OCI-LY7 (cell line): ENCODE results near the gene TMEM238L. TPM values are rescaled to one million over a fixed set of nuclear protein-coding genes. Genes with fewer than 3 reads are reported as not detected.

Experiments
- BruUV-seq: library from RNA; stranded (reverse); fragments of 400-500 nt; replicated peaks from 2 replicates; lab custom pipeline; 2021; lab: Mats Ljungman, UMichigan
- CTCF ChIA-PET: fragments of 300-600 bp; sonication (Branson Sonifier 250); formaldehyde crosslinking; loops from one replicate; lab custom pipeline; 2022; ENCODE audit warnings: antibody characterized with exemption; ENCODE audit not compliant: unreplicated experiment; lab: Charles Lee
- POLR2A ChIA-PET: fragments of 300-600 bp; sonication (Branson Sonifier 250); formaldehyde crosslinking; loops from one replicate; lab custom pipeline; 2022; ENCODE audit warnings: antibody characterized with exemption; lab: Charles Lee
- DNase-seq: peaks from one replicate; pipeline ENCODE4 v3.0.0-alpha.2; 2015; ENCODE audit warnings: low spot score
- H2AFZ ChIP-seq: fragments of 200-600 bp; sonication (generic), shearing (Covaris generic); 2 replicates; pipeline ENCODE4 v1.6.1; 2014; ENCODE audit warnings: mild to moderate bottlenecking, antibody characterized with exemption, low read length, moderate library complexity
- H3K27ac ChIP-seq: fragments of 200-600 bp; sonication (generic); 2 replicates; pipeline ENCODE4 v1.5.1; 2014; ENCODE audit warnings: mixed run types, low read depth, mild to moderate bottlenecking, moderate library complexity, low read length, inconsistent platforms; ENCODE audit not compliant: poor library complexity, severe bottlenecking
- H3K36me3 ChIP-seq: fragments of 200-600 bp; sonication (generic); 2 replicates; pipeline ENCODE4 v1.6.1; 2014; ENCODE audit warnings: mild to moderate bottlenecking, antibody characterized with exemption, low read length, moderate library complexity, mixed read lengths; ENCODE audit not compliant: insufficient read depth
- H3K4me1 ChIP-seq: fragments of 200-600 bp; sonication (generic); 2 replicates; pipeline ENCODE4 v1.5.1; 2014; ENCODE audit warnings: mild to moderate bottlenecking, low read length; ENCODE audit not compliant: insufficient read depth, poor library complexity, severe bottlenecking
- H3K4me2 ChIP-seq: fragments of 200-600 bp; sonication (generic); 2 replicates; pipeline ENCODE4 v1.6.1; 2014; ENCODE audit warnings: mild to moderate bottlenecking, low read length
- H3K4me3 ChIP-seq: fragments of 200-600 bp; sonication (generic); 2 replicates; pipeline ENCODE4 v1.5.1; 2014; ENCODE audit warnings: mild to moderate bottlenecking, low read depth, low read length; ENCODE audit not compliant: poor library complexity, severe bottlenecking
- H3K79me2 ChIP-seq: fragments of 200-600 bp; sonication (generic); 2 replicates; pipeline ENCODE4 v1.6.1; 2016; ENCODE audit warnings: low read depth, mild to moderate bottlenecking, low read length, moderate library complexity, mixed read lengths; ENCODE audit not compliant: insufficient read depth
- H3K9me2 ChIP-seq: fragments of 200-600 bp; sonication (generic); 2 replicates; pipeline ENCODE4 v1.6.1; 2016; ENCODE audit warnings: mild to moderate bottlenecking, low read length, mixed read lengths; ENCODE audit not compliant: insufficient read depth
- H3K9me3 ChIP-seq: fragments of 200-600 bp; sonication (generic); 2 replicates; pipeline ENCODE4 v1.6.1; 2014; ENCODE audit warnings: mild to moderate bottlenecking, mixed run types, low read length, mixed read lengths
- H4K20me1 ChIP-seq: fragments of 200-600 bp; sonication (generic); 2 replicates; pipeline ENCODE4 v1.6.1; 2014; ENCODE audit warnings: mild to moderate bottlenecking, antibody characterized with exemption, low read length, moderate library complexity, mixed read lengths; ENCODE audit not compliant: insufficient read depth
- CTCF ChIP-seq: fragments of 200-600 bp; sonication (generic); conservative IDR thresholded peaks from 2 replicates; pipeline ENCODE4 v1.5.1; 2014; ENCODE audit warnings: mild to moderate bottlenecking, antibody characterized with exemption, low read length, moderate library complexity, mixed read lengths
- EZH2phosphoT487 ChIP-seq: fragments of 200-600 bp; sonication (generic); IDR thresholded peaks from 2 replicates; pipeline ENCODE4 v1.6.1; 2018; ENCODE audit warnings: low read depth, borderline replicate concordance, mild to moderate bottlenecking, mixed run types, antibody characterized with exemption, low read length, moderate library complexity, mixed read lengths
- intact Hi-C: fragments of 100-400 bp; cut with micrococcal nuclease; formaldehyde crosslinking; loops from one replicate; pipeline ENCODE4 v1.10.0; 2022; ENCODE audit not compliant: unreplicated experiment
- total RNA-seq, 2 experiments: library from RNA; depleted of rRNA in 1 of 2; stranded (reverse); fragments of >200 nt in 1 of 2; shearing (Covaris generic) in 1 of 2; gene quantifications; 2 replicates each; pipeline ENCODE4 v1.2.3, GENCODE V29; 2014 to 2022

The TMEM238L gene
- total RNA-seq, 2 experiments from 2014 or later: not detected

GRCh38 chr17:10815319-10815718, 11.4 kb upstream of the TMEM238L start:
- Histone ChIP-seq H3K4me1 (no peaks in the 10 kb centered on the region), H3K4me3 (no peak overlapping the region), H3K4me2 (no peak overlapping the region), H3K36me3 (no peaks in the 10 kb centered on the region), H4K20me1 (no peaks in the 10 kb centered on the region), H3K79me2 (no peaks in the 10 kb centered on the region), H2AFZ (no peak overlapping the region), H3K9me3 (no peaks in the 10 kb centered on the region), H3K27ac (no peak overlapping the region), H3K9me2 (no peaks in the 10 kb centered on the region)
- POLR2A ChIA-PET: no interaction called here
- no TSS peak for BruUV-seq
- CTCF ChIA-PET: no interaction called here
- intact Hi-C loops: no loop called here
- TF ChIP-seq CTCF (no peak), EZH2phosphoT487 (no peak)
- no peak for DNase-seq

- BruUV-seq: no TSS peak
Observed at GRCh38 chr17:10814075-10814474, 10.2 kb upstream of the TMEM238L start.

More at GRCh38 chr17:10814075-10814474, 10.2 kb upstream of the TMEM238L start:
- no peak overlapping the region for H3K4me3 ChIP-seq
- no peak overlapping the region for H3K27ac ChIP-seq
- TF ChIP-seq CTCF: no peak
- TF ChIP-seq EZH2phosphoT487: no peak
- no peak overlapping the region for H3K4me2 ChIP-seq
- no peaks in the 10 kb centered on the region for H4K20me1 ChIP-seq
- no peaks in the 10 kb centered on the region for H3K4me1 ChIP-seq
- H3K79me2 ChIP-seq: no peaks in the 10 kb centered on the region
- CTCF ChIA-PET: no interaction called here
- H3K36me3 ChIP-seq: no peaks in the 10 kb centered on the region
- H2AFZ ChIP-seq: no peak overlapping the region
- no peaks in the 10 kb centered on the region for H3K9me2 ChIP-seq
- no peak for DNase-seq
- no peaks in the 10 kb centered on the region for H3K9me3 ChIP-seq
- POLR2A ChIA-PET: no interaction called here
- intact Hi-C loops: no loop called here
